ENCODE measurements around the gene VPS13D.
"Not testable (repeated sequence)": the region's sequence is repeated elsewhere in the genome, so short reads cannot be mapped to it uniquely, and the experiment has no call there.

VPS13D gene

GRCh38 chr1:12380326-12381249 is 150.8 kb downstream of the VPS13D start:
- H3K27ac Mint-ChIP-seq (ENCODE audit: low read depth), result no peak overlapping the region
- no peak overlapping the region for H3K4me3 Mint-ChIP-seq
- H3K36me3 Mint-ChIP-seq (ENCODE audit: insufficient read depth), result peaks cover 42% of the 10 kb centered on the region
- DNase-seq (ENCODE audit: low spot score in 2 of 2) (no peak), ATAC-seq (replicated peaks; ENCODE audit: extremely low read depth, poor library complexity, severe bottlenecking) (no peak)
- H3K27me3 Mint-ChIP-seq, result no peaks in the 10 kb centered on the region
- H3K4me1 Mint-ChIP-seq, result peaks cover 14% of the 10 kb centered on the region
- no peaks in the 10 kb centered on the region for H3K9me3 Mint-ChIP-seq

DNA sequence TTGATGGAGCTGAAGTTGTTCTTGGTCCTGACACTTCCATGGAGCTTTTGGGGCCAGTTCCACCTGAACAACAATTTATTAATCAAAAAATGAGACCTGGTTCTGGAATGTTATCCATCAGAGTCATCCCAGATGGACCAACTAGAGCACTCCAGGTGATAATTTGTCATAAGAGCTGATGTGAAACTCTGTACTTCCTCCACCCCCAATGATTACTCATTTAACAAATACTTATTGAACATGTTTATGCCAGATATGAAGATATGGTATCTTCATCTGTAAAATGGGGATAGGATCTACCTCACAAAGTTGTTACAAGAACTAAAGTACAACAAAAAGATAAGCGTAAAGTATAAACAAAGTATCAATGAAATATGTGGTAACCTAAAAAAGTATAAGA is 153.2 kb downstream of the VPS13D start:
- Mint-ChIP-seq H3K27me3 (no peaks in the 10 kb centered on the region), H3K4me3 (no peak overlapping the region), H3K4me1 (peaks cover 14% of the 10 kb centered on the region), H3K36me3 (ENCODE audit: insufficient read depth) (peaks cover 52% of the 10 kb centered on the region), H3K9me3 (peaks cover 6% of the 10 kb centered on the region), H3K27ac (ENCODE audit: low read depth) (peak overlapping the region; percentile 95)
- no peak for DNase-seq (ENCODE audit: low spot score in 2 of 2)
- no peak for ATAC-seq (replicated peaks; ENCODE audit: extremely low read depth, poor library complexity, severe bottlenecking)

- peak overlapping the region; percentile 7 for H3K27ac Mint-ChIP-seq (ENCODE audit: low read depth)
- H3K27me3 Mint-ChIP-seq, result no peaks in the 10 kb centered on the region
- no peak overlapping the region for H3K4me3 Mint-ChIP-seq
- peaks cover 53% of the 10 kb centered on the region for H3K36me3 Mint-ChIP-seq (ENCODE audit: insufficient read depth)
- H3K9me3 Mint-ChIP-seq, result peaks cover 6% of the 10 kb centered on the region
- DNase-seq (ENCODE audit: low spot score in 2 of 2) (no peak), ATAC-seq (replicated peaks; ENCODE audit: extremely low read depth, poor library complexity, severe bottlenecking) (no peak)
- H3K4me1 Mint-ChIP-seq, result peaks cover 14% of the 10 kb centered on the region
These were observed 154.0 kb downstream of the VPS13D start for GRCh38 chr1:12383786-12384185.

DNA sequence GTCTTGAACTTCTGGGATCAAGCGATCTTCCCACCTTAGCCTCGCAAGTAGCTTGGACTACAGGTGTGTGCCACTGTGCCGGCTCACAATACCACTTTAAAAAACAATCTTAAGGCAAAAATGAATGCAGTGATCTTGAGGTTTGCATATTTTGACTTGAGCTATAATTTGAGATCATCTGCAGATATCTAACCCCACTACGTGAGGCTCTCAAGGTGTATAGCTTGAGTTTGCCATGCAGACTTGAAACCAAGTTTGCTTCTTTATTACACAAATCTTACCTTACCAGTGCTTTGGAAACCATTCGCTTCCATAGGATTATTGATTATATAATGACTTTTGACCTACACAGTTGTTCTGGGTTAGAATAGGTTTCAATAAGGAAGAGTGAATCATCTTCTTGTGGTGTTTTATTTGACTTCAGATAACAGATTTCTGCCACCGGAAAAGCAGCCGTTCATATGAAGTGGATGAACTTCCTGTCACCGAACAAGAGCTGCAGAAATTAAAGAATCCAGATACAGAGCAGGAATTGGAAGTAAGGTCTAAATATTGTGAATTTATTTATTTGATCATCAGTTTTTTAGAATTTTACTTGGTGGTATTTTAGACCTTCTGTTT is 155.1 kb downstream of the VPS13D start:
- no peaks in the 10 kb centered on the region for H3K27me3 Mint-ChIP-seq
- ATAC-seq (replicated peaks; ENCODE audit: extremely low read depth, poor library complexity, severe bottlenecking) (peak; percentile 40), DNase-seq (ENCODE audit: low spot score in 2 of 2) (no peak)
- H3K4me1 Mint-ChIP-seq, result peaks cover 14% of the 10 kb centered on the region
- H3K27ac Mint-ChIP-seq (ENCODE audit: low read depth), result no peak overlapping the region
- peaks cover 6% of the 10 kb centered on the region for H3K9me3 Mint-ChIP-seq
- no peak overlapping the region for H3K4me3 Mint-ChIP-seq
- H3K36me3 Mint-ChIP-seq (ENCODE audit: insufficient read depth), result peaks cover 47% of the 10 kb centered on the region

GRCh38 chr1:12386130-12386529 is 156.3 kb downstream of the VPS13D start:
- no peak for DNase-seq (ENCODE audit: low spot score in 2 of 2)
- peak overlapping the region; percentile 1 for H3K4me3 Mint-ChIP-seq
- peaks cover 14% of the 10 kb centered on the region for H3K4me1 Mint-ChIP-seq
- peaks cover 46% of the 10 kb centered on the region for H3K36me3 Mint-ChIP-seq (ENCODE audit: insufficient read depth)
- no peaks in the 10 kb centered on the region for H3K27me3 Mint-ChIP-seq
- H3K9me3 Mint-ChIP-seq, result peaks cover 6% of the 10 kb centered on the region
- ATAC-seq (replicated peaks; ENCODE audit: extremely low read depth, poor library complexity, severe bottlenecking), result peak; percentile 65
- no peak overlapping the region for H3K27ac Mint-ChIP-seq (ENCODE audit: low read depth)

DNA sequence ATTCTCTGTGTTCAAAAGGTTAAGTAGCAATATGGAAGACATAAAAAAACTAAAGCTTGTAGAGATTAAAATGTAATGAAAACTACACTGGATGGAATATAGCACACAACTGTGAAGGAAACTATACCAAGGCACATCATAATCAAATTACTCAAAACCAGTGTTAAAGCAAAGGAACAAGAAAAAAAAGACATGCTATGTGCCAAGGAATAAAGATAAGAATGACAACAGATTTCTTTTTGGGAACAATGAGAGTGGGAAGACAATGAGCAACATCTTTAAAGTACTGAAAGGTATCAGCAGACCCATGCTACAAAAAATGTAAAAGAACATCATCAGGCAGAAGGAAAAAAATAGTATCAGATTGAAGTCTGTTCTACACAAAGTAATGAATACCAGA is 157.8 kb downstream of the VPS13D start:
- Mint-ChIP-seq H3K9me3 (peaks cover 6% of the 10 kb centered on the region), H3K36me3 (ENCODE audit: insufficient read depth) (peaks cover 47% of the 10 kb centered on the region), H3K4me1 (peaks cover 6% of the 10 kb centered on the region), H3K27ac (ENCODE audit: low read depth) (no peak overlapping the region), H3K27me3 (no peaks in the 10 kb centered on the region), H3K4me3 (no peak overlapping the region)
- ATAC-seq (replicated peaks; ENCODE audit: extremely low read depth, poor library complexity, severe bottlenecking) (no peak), DNase-seq (ENCODE audit: low spot score in 2 of 2) (no peak)

DNA sequence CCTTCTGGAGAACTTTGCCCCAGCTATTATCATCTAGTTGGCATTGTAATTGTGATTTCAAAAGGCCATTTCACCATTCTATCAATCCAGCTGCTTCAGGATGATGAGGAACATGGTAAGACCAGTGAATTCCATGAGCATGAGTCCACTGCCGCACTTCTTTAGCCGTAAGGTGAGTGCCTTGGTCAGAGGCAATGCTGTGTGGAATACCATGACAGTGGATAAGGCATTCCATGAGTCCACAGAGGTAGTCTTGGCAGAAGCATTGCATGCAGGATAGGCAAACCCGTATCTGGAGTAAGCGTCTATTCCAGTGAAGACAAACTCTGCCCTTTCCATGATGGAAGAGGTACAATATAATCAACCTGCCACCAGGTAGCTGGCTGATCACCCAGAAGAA is 160.5 kb downstream of the VPS13D start:
- not testable (repeated sequence) for H3K4me1 Mint-ChIP-seq; H3K9me3 Mint-ChIP-seq; H3K27me3 Mint-ChIP-seq; DNase-seq (ENCODE audit: low spot score in 2 of 2); H3K4me3 Mint-ChIP-seq; H3K27ac Mint-ChIP-seq (ENCODE audit: low read depth); ATAC-seq (replicated peaks; ENCODE audit: extremely low read depth, poor library complexity, severe bottlenecking)
- H3K36me3 Mint-ChIP-seq (ENCODE audit: insufficient read depth), result peaks cover 37% of the 10 kb centered on the region

DNA sequence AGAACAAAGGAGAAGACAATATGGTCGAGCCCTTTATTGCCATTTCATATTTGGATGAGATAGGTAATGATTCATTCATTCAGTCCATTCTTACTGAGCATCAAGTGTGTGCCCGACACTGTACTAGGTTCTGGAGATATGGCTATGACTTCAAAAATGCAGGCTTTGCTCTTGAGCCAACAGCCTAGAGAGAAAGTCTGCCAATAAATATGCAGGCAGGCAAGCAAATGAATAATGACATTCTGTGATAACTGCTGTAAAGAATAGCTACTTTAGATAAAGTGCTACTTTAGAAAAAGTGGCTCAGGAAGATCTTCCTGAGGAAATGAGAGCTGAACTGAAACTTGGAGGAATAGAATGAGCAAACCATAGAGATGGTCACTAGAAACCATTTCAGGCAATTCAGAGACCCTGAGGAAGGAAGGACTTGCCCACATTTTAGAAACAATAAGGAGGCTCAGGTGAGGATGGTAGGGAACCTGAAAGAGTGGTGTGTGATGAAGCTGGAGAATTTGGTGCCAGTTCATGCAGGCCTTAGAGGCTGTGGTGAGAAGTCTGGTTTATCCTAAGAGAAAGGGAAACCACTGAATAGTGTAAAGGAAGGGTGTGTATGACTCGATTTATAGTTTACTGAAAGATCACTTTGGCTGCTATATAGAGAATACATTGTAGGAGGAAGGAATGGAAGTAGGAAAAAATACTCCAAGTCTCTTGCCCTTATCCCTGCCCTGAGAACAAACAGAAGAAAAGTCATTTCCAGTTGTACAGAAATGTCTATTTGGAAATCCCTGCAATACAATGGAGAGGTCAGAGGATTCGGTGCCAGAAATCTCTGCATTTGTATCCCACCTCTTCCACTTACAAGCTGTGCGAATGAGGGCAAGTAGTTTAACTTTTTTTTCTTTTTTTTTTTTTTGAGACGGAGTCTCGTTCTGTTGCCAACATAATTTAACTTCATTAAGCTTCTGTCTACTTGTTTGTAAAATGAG is 167.9 kb downstream of the VPS13D start:
- H3K4me3 Mint-ChIP-seq, result no peak overlapping the region
- no peaks in the 10 kb centered on the region for H3K9me3 Mint-ChIP-seq
- H3K4me1 Mint-ChIP-seq, result peaks cover 9% of the 10 kb centered on the region
- DNase-seq (ENCODE audit: low spot score in 2 of 2) (no peak), ATAC-seq (replicated peaks; ENCODE audit: extremely low read depth, poor library complexity, severe bottlenecking) (no peak)
- no peaks in the 10 kb centered on the region for H3K27me3 Mint-ChIP-seq
- peaks cover 18% of the 10 kb centered on the region for H3K36me3 Mint-ChIP-seq (ENCODE audit: insufficient read depth)
- H3K27ac Mint-ChIP-seq (ENCODE audit: low read depth), result no peak overlapping the region

DNA sequence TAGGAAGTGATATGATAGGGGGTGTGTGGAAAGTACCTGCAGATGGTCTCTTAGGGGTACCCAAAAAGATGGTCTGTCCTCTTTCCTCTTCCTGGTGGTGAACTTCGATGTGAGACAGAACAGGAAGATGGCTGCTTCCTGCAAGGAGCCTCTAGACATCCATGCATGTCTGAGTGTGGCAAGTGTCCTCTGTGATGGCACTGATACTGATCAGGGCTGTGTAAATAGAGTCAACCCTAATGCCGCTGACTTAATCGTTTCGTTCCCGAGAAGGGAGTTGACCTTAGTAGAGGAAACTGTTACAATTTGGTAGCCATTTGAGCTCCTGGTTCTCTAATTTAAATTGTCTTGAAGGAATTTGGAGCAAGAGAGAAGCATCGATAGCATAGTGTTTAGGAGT is 168.6 kb downstream of the VPS13D start:
- no peak for DNase-seq (ENCODE audit: low spot score in 2 of 2)
- peaks cover 16% of the 10 kb centered on the region for H3K36me3 Mint-ChIP-seq (ENCODE audit: insufficient read depth)
- no peaks in the 10 kb centered on the region for H3K27me3 Mint-ChIP-seq
- H3K9me3 Mint-ChIP-seq, result no peaks in the 10 kb centered on the region
- H3K4me1 Mint-ChIP-seq, result peaks cover 9% of the 10 kb centered on the region
- H3K4me3 Mint-ChIP-seq, result no peak overlapping the region
- H3K27ac Mint-ChIP-seq (ENCODE audit: low read depth), result no peak overlapping the region
- no peak for ATAC-seq (replicated peaks; ENCODE audit: extremely low read depth, poor library complexity, severe bottlenecking)

- peaks cover 28% of the 10 kb centered on the region for H3K36me3 Mint-ChIP-seq (ENCODE audit: insufficient read depth)
These were observed 170.3 kb downstream of the VPS13D start for GRCh38 chr1:12400027-12400693.

GRCh38 chr1:12402159-12402673 is 172.4 kb downstream of the VPS13D start:
- Mint-ChIP-seq H3K36me3 (ENCODE audit: insufficient read depth) (peaks cover 34% of the 10 kb centered on the region), H3K4me3 (no peak overlapping the region), H3K4me1 (peaks cover 9% of the 10 kb centered on the region), H3K9me3 (no peaks in the 10 kb centered on the region), H3K27me3 (no peaks in the 10 kb centered on the region), H3K27ac (ENCODE audit: low read depth) (no peak overlapping the region)
- DNase-seq (ENCODE audit: low spot score in 2 of 2) (no peak), ATAC-seq (replicated peaks; ENCODE audit: extremely low read depth, poor library complexity, severe bottlenecking) (no peak)

More at GRCh38 chr1:12400027-12400693, 170.3 kb downstream of the VPS13D start:
- H3K4me3 Mint-ChIP-seq, result no peak overlapping the region
- no peaks in the 10 kb centered on the region for H3K9me3 Mint-ChIP-seq
- DNase-seq (ENCODE audit: low spot score in 2 of 2) (no peak), ATAC-seq (replicated peaks; ENCODE audit: extremely low read depth, poor library complexity, severe bottlenecking) (no peak)
- no peaks in the 10 kb centered on the region for H3K27me3 Mint-ChIP-seq
- H3K4me1 Mint-ChIP-seq, result peaks cover 9% of the 10 kb centered on the region
- H3K27ac Mint-ChIP-seq (ENCODE audit: low read depth), result no peak overlapping the region

DNA sequence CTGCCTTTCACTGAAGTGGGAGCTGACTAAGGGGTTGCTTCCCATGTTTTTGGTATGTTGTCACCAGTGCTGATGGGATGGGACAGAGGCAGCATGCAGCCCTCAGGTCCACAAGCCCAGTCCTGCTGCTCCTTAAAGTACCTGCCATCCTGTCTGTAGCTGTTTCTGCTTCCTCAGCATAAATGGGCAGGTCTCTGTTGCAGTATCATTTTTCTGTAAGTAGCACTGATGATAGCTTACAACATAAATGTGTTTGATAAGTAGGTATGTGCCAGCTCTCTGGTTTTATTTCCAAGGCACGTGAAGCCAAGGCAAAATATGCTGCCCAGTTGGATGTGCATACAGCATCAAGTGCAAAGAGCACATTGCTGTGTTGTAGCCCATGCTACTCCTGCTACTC is 173.0 kb downstream of the VPS13D start:
- ATAC-seq (replicated peaks; ENCODE audit: extremely low read depth, poor library complexity, severe bottlenecking), result no peak
- H3K27ac Mint-ChIP-seq (ENCODE audit: low read depth), result no peak overlapping the region
- no peak for DNase-seq (ENCODE audit: low spot score in 2 of 2)
- peaks cover 3% of the 10 kb centered on the region for H3K4me1 Mint-ChIP-seq
- no peaks in the 10 kb centered on the region for H3K9me3 Mint-ChIP-seq
- H3K4me3 Mint-ChIP-seq, result no peak overlapping the region
- H3K27me3 Mint-ChIP-seq, result no peaks in the 10 kb centered on the region
- peaks cover 33% of the 10 kb centered on the region for H3K36me3 Mint-ChIP-seq (ENCODE audit: insufficient read depth)
